HG03439 (cell line): ENCODE results near the gene AFAP1L1.

ENCODE experiments used
- ATAC-seq: cut with Tn5 transposase; IDR thresholded peaks from one replicate; pipeline ENCODE4 v1.9.1; 2021; ENCODE audit warnings: mild to moderate bottlenecking, moderate library complexity; ENCODE audit not compliant: unreplicated experiment

The AFAP1L1 gene

GRCh38 chr5:149283626-149284480, 12.2 kb downstream of the AFAP1L1 start:
- no peak for ATAC-seq

- ATAC-seq = no peak
Measured at GRCh38 chr5:149284501-149284900, 12.8 kb downstream of the AFAP1L1 start.

GRCh38 chr5:149285153-149285552, 13.5 kb downstream of the AFAP1L1 start:
- no peak for ATAC-seq

GRCh38 chr5:149288436-149288835, 16.8 kb downstream of the AFAP1L1 start:
- ATAC-seq = no peak

- ATAC-seq = no peak
Measured at GRCh38 chr5:149289301-149289700, 17.6 kb downstream of the AFAP1L1 start.

- no peak for ATAC-seq
Measured at GRCh38 chr5:149294872-149295829, 23.5 kb downstream of the AFAP1L1 start.

GRCh38 chr5:149297340-149298025, 25.8 kb downstream of the AFAP1L1 start:
- ATAC-seq = no peak

GRCh38 chr5:149298163-149298562, 26.5 kb downstream of the AFAP1L1 start:
- no peak for ATAC-seq

- ATAC-seq = no peak
Measured at GRCh38 chr5:149298842-149299404, 27.3 kb downstream of the AFAP1L1 start.

- no peak for ATAC-seq
Measured at GRCh38 chr5:149299451-149300054, 27.9 kb downstream of the AFAP1L1 start.

- no peak for ATAC-seq
Measured at GRCh38 chr5:149300441-149300840, 28.8 kb downstream of the AFAP1L1 start.

- ATAC-seq = no peak
Measured at GRCh38 chr5:149301049-149301743, 29.5 kb downstream of the AFAP1L1 start.

- ATAC-seq = no peak
Measured at GRCh38 chr5:149301744-149302380, 30.2 kb downstream of the AFAP1L1 start.

GRCh38 chr5:149302641-149303040, 31.0 kb downstream of the AFAP1L1 start:
- no peak for ATAC-seq

GRCh38 chr5:149303210-149303609, 31.6 kb downstream of the AFAP1L1 start:
- ATAC-seq = no peak

GRCh38 chr5:149304195-149305078, 32.8 kb downstream of the AFAP1L1 start:
- no peak for ATAC-seq

GRCh38 chr5:149309354-149309753, 37.7 kb downstream of the AFAP1L1 start:
- ATAC-seq = no peak

GRCh38 chr5:149310488-149310887, 38.8 kb downstream of the AFAP1L1 start:
- ATAC-seq = no peak
